ENCODE results near the gene ZNF423.

Gene ZNF423

GRCh38 chr16:49644145-49644463 lies 211.8 kb downstream of the ZNF423 start:
- no peak for DNase-seq (ENCODE audit: low spot score)

GRCh38 chr16:49643429-49644144 lies 212.3 kb downstream of the ZNF423 start:
- DNase-seq (ENCODE audit: low spot score), result no peak

- DNase-seq (ENCODE audit: low spot score), result no peak
Measured at GRCh38 chr16:49641250-49641649, 214.7 kb downstream of the ZNF423 start.

- DNase-seq (ENCODE audit: low spot score), result no peak
Measured at GRCh38 chr16:49640581-49640980, 215.3 kb downstream of the ZNF423 start.

- peak; percentile 53 for DNase-seq (ENCODE audit: low spot score)
Measured at GRCh38 chr16:49639739-49640431, 216.0 kb downstream of the ZNF423 start.

GRCh38 chr16:49638673-49639610 lies 217.0 kb downstream of the ZNF423 start:
- DNase-seq (ENCODE audit: low spot score), result no peak

GRCh38 chr16:49637933-49638672 lies 217.8 kb downstream of the ZNF423 start:
- DNase-seq (ENCODE audit: low spot score), result no peak

- no peak for DNase-seq (ENCODE audit: low spot score)
Measured at GRCh38 chr16:49637511-49637910, 218.4 kb downstream of the ZNF423 start.

GRCh38 chr16:49636608-49637007 lies 219.3 kb downstream of the ZNF423 start:
- DNase-seq (ENCODE audit: low spot score), result no peak

GRCh38 chr16:49635591-49636581 lies 220.0 kb downstream of the ZNF423 start:
- DNase-seq (ENCODE audit: low spot score), result no peak

GRCh38 chr16:49635009-49635350 lies 220.9 kb downstream of the ZNF423 start:
- no peak for DNase-seq (ENCODE audit: low spot score)

- no peak for DNase-seq (ENCODE audit: low spot score)
Measured at GRCh38 chr16:49634235-49635008, 221.5 kb downstream of the ZNF423 start.

- DNase-seq (ENCODE audit: low spot score), result no peak
Measured at GRCh38 chr16:49632795-49633184, 223.1 kb downstream of the ZNF423 start.

GRCh38 chr16:49632086-49632794 lies 223.7 kb downstream of the ZNF423 start:
- DNase-seq (ENCODE audit: low spot score), result no peak

GRCh38 chr16:49631187-49632041 lies 224.5 kb downstream of the ZNF423 start:
- DNase-seq (ENCODE audit: low spot score), result no peak

GRCh38 chr16:49630783-49631182 lies 225.1 kb downstream of the ZNF423 start:
- DNase-seq (ENCODE audit: low spot score), result no peak

- no peak for DNase-seq (ENCODE audit: low spot score)
Measured at GRCh38 chr16:49629851-49630250, 226.1 kb downstream of the ZNF423 start.

GRCh38 chr16:49628148-49628547 lies 227.8 kb downstream of the ZNF423 start:
- no peak for DNase-seq (ENCODE audit: low spot score)

Data from SK-N-DZ (cell line).